ENCODE measurements around the gene ROR1.

DNA sequence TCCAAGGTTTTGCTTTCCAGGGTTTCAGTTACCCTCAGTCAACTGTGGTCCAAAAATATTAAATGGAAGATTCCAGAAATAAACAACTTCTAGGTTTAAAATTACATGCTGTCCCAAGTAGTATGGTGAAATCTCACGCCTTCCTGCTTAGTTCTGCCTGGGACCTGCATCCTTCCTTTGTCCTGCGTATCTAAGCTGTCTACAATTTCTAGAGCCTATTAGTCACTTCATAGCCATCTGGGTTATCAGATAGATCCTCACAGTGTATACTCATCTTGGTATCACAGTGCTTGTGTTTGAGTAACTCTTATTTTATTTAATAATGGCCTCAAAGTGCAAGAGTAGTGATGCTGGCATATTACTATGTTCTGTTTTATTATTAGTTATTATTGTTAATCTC lies 157.7 kb downstream of the ROR1 start:
- no peak for TF ChIP-seq CTCF (conservative IDR thresholded peaks at IDR 0.05; ENCODE audit: low read depth, low read length)
- TF ChIP-seq RFX5 (IDR thresholded peaks at IDR 0.05; ENCODE audit: low read depth, low read length), result no peak
- no peak for TF ChIP-seq RAD21 (IDR thresholded peaks at IDR 0.05; ENCODE audit: low read length)
- peak; percentile 80 for TF ChIP-seq CEBPB (IDR thresholded peaks at IDR 0.05; ENCODE audit: low read depth, low read length)
- TF ChIP-seq POLR2A (IDR thresholded peaks at IDR 0.05; ENCODE audit: low read depth, low read length), result no peak
- no peak for TF ChIP-seq MAFK (IDR thresholded peaks at IDR 0.05; ENCODE audit: low read depth, low read length)
- TF ChIP-seq NFE2L2 (IDR thresholded peaks at IDR 0.05; ENCODE audit: low read depth, low read length), result no peak
- TF ChIP-seq, protein P1, sequence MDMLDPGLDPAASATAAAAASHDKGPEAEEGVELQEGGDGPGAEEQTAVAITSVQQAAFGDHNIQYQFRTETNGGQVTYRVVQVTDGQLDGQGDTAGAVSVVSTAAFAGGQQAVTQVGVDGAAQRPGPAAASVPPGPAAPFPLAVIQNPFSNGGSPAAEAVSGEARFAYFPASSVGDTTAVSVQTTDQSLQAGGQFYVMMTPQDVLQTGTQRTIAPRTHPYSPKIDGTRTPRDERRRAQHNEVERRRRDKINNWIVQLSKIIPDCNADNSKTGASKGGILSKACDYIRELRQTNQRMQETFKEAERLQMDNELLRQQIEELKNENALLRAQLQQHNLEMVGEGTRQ (IDR thresholded peaks at IDR 0.05; ENCODE audit: low read depth, low read length), result no peak
- peak; percentile 39 for TF ChIP-seq FOS (IDR thresholded peaks at IDR 0.05; ENCODE audit: low read depth, low read length)
- TF ChIP-seq BHLHE40 (IDR thresholded peaks at IDR 0.05; ENCODE audit: low read depth, low read length), result no peak
- no peak for TF ChIP-seq SMC3 (IDR thresholded peaks at IDR 0.05; ENCODE audit: low read depth, low read length)
- TF ChIP-seq MXI1 (IDR thresholded peaks at IDR 0.05; ENCODE audit: borderline replicate concordance, low read depth, low read length), result no peak
